Loucy (cell line): ENCODE results near the gene USP44.

Experiments
- CTCF ChIP-seq: fragments of 200-600 bp; sonication (generic); conservative IDR thresholded peaks from 2 replicates; pipeline ENCODE4 v1.5.1; 2014; ENCODE audit warnings: mild to moderate bottlenecking, antibody characterized with exemption, low read length
- EZH2phosphoT487 ChIP-seq: fragments of 200-600 bp; IDR thresholded peaks from 2 replicates; pipeline ENCODE4 v1.6.1; 2018; ENCODE audit warnings: antibody characterized with exemption, mild to moderate bottlenecking, moderate library complexity, borderline replicate concordance

GRCh38 chr12:95548056-95548538, 3.2 kb downstream of the USP44 start:
- TF ChIP-seq CTCF: no peak
- no peak for TF ChIP-seq EZH2phosphoT487
